Mesothelial cell of epicardium (in vitro differentiated cells): ENCODE measurements around the gene SPANXA1. TPM values are rescaled to one million over a fixed set of nuclear protein-coding genes. Genes with fewer than 3 reads are reported as not detected.
"Not testable (repeated sequence)": the region's sequence is repeated elsewhere in the genome, so short reads cannot be mapped to it uniquely, and the experiment has no call there.

Experiments used
- DNase-seq, 2 experiments: peaks; one replicate each; pipeline ENCODE4 v3.0.0; 2021; ENCODE audit warnings: low spot score in 2 of 2; ENCODE audit not compliant: unreplicated experiment in 2 of 2
- H3K27ac Mint-ChIP-seq: 2 replicates; pipeline ENCODE4 v1.8.0; 2021; ENCODE audit warnings: mixed read lengths
- H3K27me3 Mint-ChIP-seq: 2 replicates; pipeline ENCODE4 v1.8.0; 2021; ENCODE audit warnings: low read depth, mixed read lengths
- H3K36me3 Mint-ChIP-seq: 2 replicates; pipeline ENCODE4 v1.8.0; 2021; ENCODE audit warnings: mixed read lengths
- H3K4me1 Mint-ChIP-seq: 2 replicates; pipeline ENCODE4 v1.8.0; 2021; ENCODE audit warnings: mixed read lengths
- H3K4me3 Mint-ChIP-seq: 2 replicates; pipeline ENCODE4 v1.8.0; 2021; ENCODE audit warnings: mild to moderate bottlenecking, moderate library complexity, mixed read lengths
- H3K9me3 Mint-ChIP-seq: 2 replicates; pipeline ENCODE4 v1.8.0; 2021; ENCODE audit warnings: mixed read lengths
- total RNA-seq: library from RNA; stranded (reverse); gene quantifications from 3 replicates; pipeline ENCODE4 v1.2.1, GENCODE V29; 2021
- TF ChIP-seq, protein P1 (sequence below): fragments of 200-600 bp; sonication (generic); IDR thresholded peaks from one replicate; pipeline ENCODE4 v1.5.0; 2021; ENCODE audit warnings: antibody characterized with exemption; ENCODE audit not compliant: unreplicated experiment

The SPANXA1 gene, protein sequence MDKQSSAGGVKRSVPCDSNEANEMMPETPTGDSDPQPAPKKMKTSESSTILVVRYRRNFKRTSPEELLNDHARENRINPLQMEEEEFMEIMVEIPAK
- not detected in 3 replicates for total RNA-seq

DNA sequence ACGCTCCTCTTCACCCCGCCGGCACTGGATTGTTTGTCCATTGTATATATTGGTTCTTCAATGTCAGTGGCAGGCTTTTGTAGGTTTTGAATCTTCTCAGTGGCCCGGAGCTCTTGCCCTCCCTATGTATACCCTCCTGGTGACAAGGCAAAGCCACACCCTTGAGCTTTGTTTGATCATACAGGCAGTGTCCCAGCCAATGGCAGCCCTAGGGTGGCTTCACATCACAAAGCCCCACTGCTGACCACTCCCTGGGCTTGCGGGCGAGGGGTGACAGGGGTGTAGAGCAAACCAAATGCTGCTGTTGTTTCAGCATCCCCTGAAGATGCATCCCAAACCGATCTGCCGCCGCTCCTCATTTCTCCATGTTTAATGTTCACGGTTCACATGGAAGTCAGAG lies at the start of gene SPANXA1:
TSS of gene SPANXA1 (minus strand) at position 101 of the 400 bp plus-strand sequence. CDS start at position 41, 60 bp downstream.
- H3K27ac Mint-ChIP-seq, H3K4me3 Mint-ChIP-seq, H3K4me1 Mint-ChIP-seq, H3K27me3 Mint-ChIP-seq, H3K36me3 Mint-ChIP-seq, DNase-seq, H3K9me3 Mint-ChIP-seq: not testable (repeated sequence)

DNA sequence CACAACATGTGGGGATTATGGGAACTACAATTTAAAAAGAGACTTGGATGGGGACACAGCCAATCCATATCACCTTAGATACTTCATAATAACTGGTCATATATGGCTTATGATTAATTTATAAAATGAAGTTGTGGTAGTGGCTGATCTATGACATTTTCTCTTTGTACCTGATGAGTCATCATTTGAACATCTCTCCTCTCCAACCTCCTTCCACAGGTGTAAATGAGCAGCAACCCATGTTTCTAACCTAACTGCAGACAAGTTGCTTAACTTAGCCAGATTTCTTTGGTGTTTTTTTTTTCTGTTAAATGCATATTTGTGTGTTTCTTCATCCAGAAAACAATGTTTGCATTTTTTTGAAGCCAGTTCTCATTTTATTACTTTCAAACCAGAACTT lies 47.6 kb upstream of the SPANXA1 start:
- no peak overlapping the region for H3K4me3 Mint-ChIP-seq
- DNase-seq: no peak
- H3K9me3 Mint-ChIP-seq: peaks cover 55% of the 10 kb centered on the region
- H3K36me3 Mint-ChIP-seq: no peaks in the 10 kb centered on the region
- no peaks in the 10 kb centered on the region for H3K4me1 Mint-ChIP-seq
- H3K27ac Mint-ChIP-seq: no peak overlapping the region
- TF ChIP-seq, protein P1, sequence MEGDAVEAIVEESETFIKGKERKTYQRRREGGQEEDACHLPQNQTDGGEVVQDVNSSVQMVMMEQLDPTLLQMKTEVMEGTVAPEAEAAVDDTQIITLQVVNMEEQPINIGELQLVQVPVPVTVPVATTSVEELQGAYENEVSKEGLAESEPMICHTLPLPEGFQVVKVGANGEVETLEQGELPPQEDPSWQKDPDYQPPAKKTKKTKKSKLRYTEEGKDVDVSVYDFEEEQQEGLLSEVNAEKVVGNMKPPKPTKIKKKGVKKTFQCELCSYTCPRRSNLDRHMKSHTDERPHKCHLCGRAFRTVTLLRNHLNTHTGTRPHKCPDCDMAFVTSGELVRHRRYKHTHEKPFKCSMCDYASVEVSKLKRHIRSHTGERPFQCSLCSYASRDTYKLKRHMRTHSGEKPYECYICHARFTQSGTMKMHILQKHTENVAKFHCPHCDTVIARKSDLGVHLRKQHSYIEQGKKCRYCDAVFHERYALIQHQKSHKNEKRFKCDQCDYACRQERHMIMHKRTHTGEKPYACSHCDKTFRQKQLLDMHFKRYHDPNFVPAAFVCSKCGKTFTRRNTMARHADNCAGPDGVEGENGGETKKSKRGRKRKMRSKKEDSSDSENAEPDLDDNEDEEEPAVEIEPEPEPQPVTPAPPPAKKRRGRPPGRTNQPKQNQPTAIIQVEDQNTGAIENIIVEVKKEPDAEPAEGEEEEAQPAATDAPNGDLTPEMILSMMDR: no peak
- H3K27me3 Mint-ChIP-seq: no peaks in the 10 kb centered on the region

DNA sequence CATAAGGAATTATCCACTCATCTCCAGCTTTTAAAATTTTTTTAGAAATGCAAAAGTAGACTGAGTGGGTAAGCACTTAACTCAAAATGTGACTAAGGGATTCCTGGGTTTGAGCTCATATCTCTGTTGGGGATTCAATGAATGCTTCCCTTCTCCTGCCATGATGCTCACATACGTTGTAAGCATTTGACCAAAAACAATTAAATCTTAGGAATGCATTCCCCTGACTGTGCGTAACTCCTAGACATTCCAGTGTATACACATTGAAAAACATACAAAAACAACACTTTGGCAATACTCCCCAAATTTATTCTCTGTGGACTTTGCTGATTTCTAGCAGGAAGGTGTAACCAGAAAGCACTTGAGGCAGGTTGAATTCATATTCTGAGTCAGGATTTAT lies 34.8 kb upstream of the SPANXA1 start:
- H3K9me3 Mint-ChIP-seq: peaks cover 42% of the 10 kb centered on the region
- no peaks in the 10 kb centered on the region for H3K27me3 Mint-ChIP-seq
- TF ChIP-seq, protein P1: no peak
- H3K36me3 Mint-ChIP-seq: no peaks in the 10 kb centered on the region
- no peak overlapping the region for H3K4me3 Mint-ChIP-seq
- no peak for DNase-seq
- H3K4me1 Mint-ChIP-seq: no peaks in the 10 kb centered on the region
- no peak overlapping the region for H3K27ac Mint-ChIP-seq

DNA sequence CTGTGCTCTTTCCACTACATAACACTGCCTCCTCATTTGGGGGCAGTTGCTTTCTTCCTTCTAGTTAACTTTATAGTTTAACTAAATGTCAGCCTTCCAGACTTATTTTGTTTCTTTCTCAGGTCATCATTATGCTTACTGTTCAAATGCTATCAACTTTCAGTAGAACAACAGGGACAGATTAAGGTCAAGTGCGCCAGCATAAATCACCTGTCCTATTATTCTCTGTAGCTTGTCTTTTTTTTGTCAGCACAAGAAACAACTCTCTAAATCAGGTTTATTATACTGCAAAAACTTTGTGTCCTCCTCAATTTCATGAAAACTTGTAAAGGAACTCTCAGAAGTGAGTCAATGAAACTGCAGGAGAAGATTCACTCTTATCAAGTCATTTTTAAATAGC lies 24.6 kb upstream of the SPANXA1 start:
- Mint-ChIP-seq H3K27me3 (no peaks in the 10 kb centered on the region), H3K27ac (no peak overlapping the region), H3K9me3 (peaks cover 37% of the 10 kb centered on the region), H3K4me1 (no peaks in the 10 kb centered on the region), H3K4me3 (no peak overlapping the region), H3K36me3 (no peaks in the 10 kb centered on the region)
- TF ChIP-seq, protein P1: no peak
- DNase-seq: no peak

DNA sequence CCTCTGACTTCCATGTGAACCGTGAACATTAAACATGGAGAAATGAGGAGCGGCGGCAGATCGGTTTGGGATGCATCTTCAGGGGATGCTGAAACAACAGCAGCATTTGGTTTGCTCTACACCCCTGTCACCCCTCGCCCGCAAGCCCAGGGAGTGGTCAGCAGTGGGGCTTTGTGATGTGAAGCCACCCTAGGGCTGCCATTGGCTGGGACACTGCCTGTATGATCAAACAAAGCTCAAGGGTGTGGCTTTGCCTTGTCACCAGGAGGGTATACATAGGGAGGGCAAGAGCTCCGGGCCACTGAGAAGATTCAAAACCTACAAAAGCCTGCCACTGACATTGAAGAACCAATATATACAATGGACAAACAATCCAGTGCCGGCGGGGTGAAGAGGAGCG lies 4.9 kb upstream of the SPANXA1 start, which contains the start of gene SPANXA2:
TSS of gene SPANXA2 (plus strand) at position 301 of the 400 bp plus-strand sequence. CDS start at position 361, 60 bp downstream.
- H3K27ac Mint-ChIP-seq, DNase-seq, H3K27me3 Mint-ChIP-seq, H3K4me3 Mint-ChIP-seq, H3K4me1 Mint-ChIP-seq, H3K9me3 Mint-ChIP-seq, H3K36me3 Mint-ChIP-seq: not testable (repeated sequence)

DNA sequence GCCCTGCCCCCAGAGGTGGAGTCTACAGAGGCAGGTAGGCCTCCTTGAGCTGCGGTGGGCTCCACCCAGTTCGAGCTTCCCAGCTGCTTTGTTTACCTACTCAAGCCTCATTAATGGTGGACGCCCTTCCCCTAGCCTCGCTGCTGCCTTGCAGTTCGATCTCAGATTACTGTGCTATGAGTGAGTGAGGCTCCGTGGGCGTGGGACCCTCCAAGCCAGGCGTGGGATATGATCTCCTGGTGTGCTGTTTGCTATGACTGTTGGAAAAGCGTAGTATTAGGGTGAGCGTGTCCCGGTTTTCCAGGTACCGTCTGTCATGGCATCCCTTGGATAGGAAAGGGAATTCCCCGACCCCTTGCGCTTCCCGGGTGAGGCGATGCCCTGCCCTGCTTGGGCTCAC lies 42.0 kb downstream of the SPANXA1 start:
- not testable (repeated sequence) for DNase-seq, H3K9me3 Mint-ChIP-seq, H3K27ac Mint-ChIP-seq, H3K4me1 Mint-ChIP-seq, H3K27me3 Mint-ChIP-seq, H3K36me3 Mint-ChIP-seq, H3K4me3 Mint-ChIP-seq

Other genes with a start within 250 kb of the SPANXA1 start
- not detected in 3 replicates for gene SPANXA2, start 5.0 kb upstream of the SPANXA1 start, total RNA-seq
- 0.36 to 0.82 TPM (median 0.58 TPM) in 3 replicates for gene SPANXD, start 114.0 kb upstream of the SPANXA1 start, total RNA-seq